ENCODE measurements around the gene COG5. TPM values are rescaled to one million over a fixed set of nuclear protein-coding genes. Genes with fewer than 3 reads are reported as not detected.

Gene COG5
- total and polyA plus RNA-seq, 9 of the 15 experiments (the other 6 are each of a cell fraction or from before 2014, with no cell fraction given), result 15.3 to 75.1 (median 56.4) TPM

DNA sequence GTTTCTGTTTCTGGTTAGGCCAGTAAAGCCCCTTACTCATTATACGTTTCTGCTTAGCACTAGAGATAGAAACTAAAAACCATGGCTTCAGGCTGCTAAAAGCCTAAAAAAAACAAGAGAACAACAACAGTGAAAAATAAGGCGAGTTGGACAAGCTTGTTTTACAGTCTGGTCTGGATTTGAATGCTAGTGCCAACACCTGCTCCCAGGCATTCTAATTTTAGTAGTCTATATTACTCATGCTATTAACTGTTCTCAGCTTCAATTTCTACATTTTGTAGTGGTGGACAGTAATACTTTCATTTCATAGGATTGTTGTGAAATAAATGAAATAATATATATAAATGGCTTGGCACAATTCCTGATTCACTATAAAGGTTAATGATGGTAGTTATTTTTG, 286.4 kb downstream of the COG5 start:
- H3K36me3 ChIP-seq (ENCODE audit: control insufficient read depth, insufficient read depth, low read length), result no peaks in the 10 kb centered on the region; the same call in 2 of the 3 replicates
- in situ Hi-C loops (cut with MboI) (no loop called here), intact Hi-C loops (cut with micrococcal nuclease) (no loop called here)
- H3K4me3 ChIP-seq, result no peak overlapping the region
- FAIRE-seq (no peak), ATAC-seq (no peak), DNase-seq (ENCODE audit: extremely low read depth in 1 of 4, low spot score in 3 of 4) (no peak)
- no peak overlapping the region for H3K4me2 ChIP-seq (ENCODE audit: insufficient read depth, low read length)
- no peak overlapping the region for H2AFZ ChIP-seq (ENCODE audit: low read depth, low read length)
- H3K27ac ChIP-seq (ENCODE audit: extremely low read depth, low read depth, low read length), result no peak overlapping the region
- H3K9ac ChIP-seq (ENCODE audit: insufficient read depth in 1 of 2, low read depth in 2 of 2, low read length in 2 of 2), result no peak overlapping the region
- H3K4me1 ChIP-seq (replicated peaks in 1 of 2; ENCODE audit: control insufficient read depth in 2 of 2, insufficient read depth in 2 of 2, low read length in 2 of 2), result no peaks in the 10 kb centered on the region; a peak in 1 of 5 replicates
- no peaks in the 10 kb centered on the region for H3K79me2 ChIP-seq (ENCODE audit: control insufficient read depth, insufficient read depth, low read length)
- H3K9me1 ChIP-seq (ENCODE audit: control insufficient read depth, insufficient read depth, low read length), result no peaks in the 10 kb centered on the region
- no peaks in the 10 kb centered on the region for H4K20me1 ChIP-seq (replicated peaks; ENCODE audit: control insufficient read depth, insufficient read depth, low read length)
- no peaks in the 10 kb centered on the region for H3K9me3 ChIP-seq (replicated peaks; ENCODE audit: control insufficient read depth, insufficient read depth, low read depth, low read length)
- BruUV-seq (replicated peaks), result no TSS peak
- 70% methylated on average over 2 of the region's 2 CpGs for WGBS (ENCODE audit: insufficient coverage, low coverage, missing lambda C conversion rate)
- ChIA-PET POLR2A (interaction anchor here (1.0 to 1.4 kb wide), 3 partner anchors 10 to 17 kb away, joined by 3 to 6 read pairs (median 4); no protein-coding TSS in a partner anchor), CTCF (ENCODE audit: low intra/inter-chr PET ratio) (no interaction called here)
- H3K27me3 ChIP-seq (ENCODE audit: control insufficient read depth in 2 of 2, insufficient read depth in 2 of 2, low read length in 2 of 2), result no peaks in the 10 kb centered on the region
- TF ChIP-seq HMGN3 (IDR thresholded peaks at IDR 0.05; ENCODE audit: borderline replicate concordance, extremely low read depth, insufficient read length, low read depth, low read length), result no peak
- TF ChIP-seq ARHGAP35 (IDR thresholded peaks at IDR 0.05; ENCODE audit: partially characterized antibody), result no peak
- no peak for TF ChIP-seq CBX8 (IDR thresholded peaks at IDR 0.05; ENCODE audit: borderline replicate concordance, extremely low read depth, low read depth, low read length, poor library complexity, severe bottlenecking)
- TF ChIP-seq RCOR1 (IDR thresholded peaks at IDR 0.05; ENCODE audit: borderline replicate concordance in 1 of 2, low read depth in 2 of 2, low read length in 2 of 2), result no peak
- TF ChIP-seq POLR2G (IDR thresholded peaks at IDR 0.05; ENCODE audit: low read depth, low read length), result no peak
- no peak for TF ChIP-seq ZNF140 (CRISPR knock-in tag; IDR thresholded peaks at IDR 0.05)
- no peak for TF ChIP-seq IRF2 (CRISPR knock-in tag; IDR thresholded peaks at IDR 0.05)
- TF ChIP-seq, protein P1, sequence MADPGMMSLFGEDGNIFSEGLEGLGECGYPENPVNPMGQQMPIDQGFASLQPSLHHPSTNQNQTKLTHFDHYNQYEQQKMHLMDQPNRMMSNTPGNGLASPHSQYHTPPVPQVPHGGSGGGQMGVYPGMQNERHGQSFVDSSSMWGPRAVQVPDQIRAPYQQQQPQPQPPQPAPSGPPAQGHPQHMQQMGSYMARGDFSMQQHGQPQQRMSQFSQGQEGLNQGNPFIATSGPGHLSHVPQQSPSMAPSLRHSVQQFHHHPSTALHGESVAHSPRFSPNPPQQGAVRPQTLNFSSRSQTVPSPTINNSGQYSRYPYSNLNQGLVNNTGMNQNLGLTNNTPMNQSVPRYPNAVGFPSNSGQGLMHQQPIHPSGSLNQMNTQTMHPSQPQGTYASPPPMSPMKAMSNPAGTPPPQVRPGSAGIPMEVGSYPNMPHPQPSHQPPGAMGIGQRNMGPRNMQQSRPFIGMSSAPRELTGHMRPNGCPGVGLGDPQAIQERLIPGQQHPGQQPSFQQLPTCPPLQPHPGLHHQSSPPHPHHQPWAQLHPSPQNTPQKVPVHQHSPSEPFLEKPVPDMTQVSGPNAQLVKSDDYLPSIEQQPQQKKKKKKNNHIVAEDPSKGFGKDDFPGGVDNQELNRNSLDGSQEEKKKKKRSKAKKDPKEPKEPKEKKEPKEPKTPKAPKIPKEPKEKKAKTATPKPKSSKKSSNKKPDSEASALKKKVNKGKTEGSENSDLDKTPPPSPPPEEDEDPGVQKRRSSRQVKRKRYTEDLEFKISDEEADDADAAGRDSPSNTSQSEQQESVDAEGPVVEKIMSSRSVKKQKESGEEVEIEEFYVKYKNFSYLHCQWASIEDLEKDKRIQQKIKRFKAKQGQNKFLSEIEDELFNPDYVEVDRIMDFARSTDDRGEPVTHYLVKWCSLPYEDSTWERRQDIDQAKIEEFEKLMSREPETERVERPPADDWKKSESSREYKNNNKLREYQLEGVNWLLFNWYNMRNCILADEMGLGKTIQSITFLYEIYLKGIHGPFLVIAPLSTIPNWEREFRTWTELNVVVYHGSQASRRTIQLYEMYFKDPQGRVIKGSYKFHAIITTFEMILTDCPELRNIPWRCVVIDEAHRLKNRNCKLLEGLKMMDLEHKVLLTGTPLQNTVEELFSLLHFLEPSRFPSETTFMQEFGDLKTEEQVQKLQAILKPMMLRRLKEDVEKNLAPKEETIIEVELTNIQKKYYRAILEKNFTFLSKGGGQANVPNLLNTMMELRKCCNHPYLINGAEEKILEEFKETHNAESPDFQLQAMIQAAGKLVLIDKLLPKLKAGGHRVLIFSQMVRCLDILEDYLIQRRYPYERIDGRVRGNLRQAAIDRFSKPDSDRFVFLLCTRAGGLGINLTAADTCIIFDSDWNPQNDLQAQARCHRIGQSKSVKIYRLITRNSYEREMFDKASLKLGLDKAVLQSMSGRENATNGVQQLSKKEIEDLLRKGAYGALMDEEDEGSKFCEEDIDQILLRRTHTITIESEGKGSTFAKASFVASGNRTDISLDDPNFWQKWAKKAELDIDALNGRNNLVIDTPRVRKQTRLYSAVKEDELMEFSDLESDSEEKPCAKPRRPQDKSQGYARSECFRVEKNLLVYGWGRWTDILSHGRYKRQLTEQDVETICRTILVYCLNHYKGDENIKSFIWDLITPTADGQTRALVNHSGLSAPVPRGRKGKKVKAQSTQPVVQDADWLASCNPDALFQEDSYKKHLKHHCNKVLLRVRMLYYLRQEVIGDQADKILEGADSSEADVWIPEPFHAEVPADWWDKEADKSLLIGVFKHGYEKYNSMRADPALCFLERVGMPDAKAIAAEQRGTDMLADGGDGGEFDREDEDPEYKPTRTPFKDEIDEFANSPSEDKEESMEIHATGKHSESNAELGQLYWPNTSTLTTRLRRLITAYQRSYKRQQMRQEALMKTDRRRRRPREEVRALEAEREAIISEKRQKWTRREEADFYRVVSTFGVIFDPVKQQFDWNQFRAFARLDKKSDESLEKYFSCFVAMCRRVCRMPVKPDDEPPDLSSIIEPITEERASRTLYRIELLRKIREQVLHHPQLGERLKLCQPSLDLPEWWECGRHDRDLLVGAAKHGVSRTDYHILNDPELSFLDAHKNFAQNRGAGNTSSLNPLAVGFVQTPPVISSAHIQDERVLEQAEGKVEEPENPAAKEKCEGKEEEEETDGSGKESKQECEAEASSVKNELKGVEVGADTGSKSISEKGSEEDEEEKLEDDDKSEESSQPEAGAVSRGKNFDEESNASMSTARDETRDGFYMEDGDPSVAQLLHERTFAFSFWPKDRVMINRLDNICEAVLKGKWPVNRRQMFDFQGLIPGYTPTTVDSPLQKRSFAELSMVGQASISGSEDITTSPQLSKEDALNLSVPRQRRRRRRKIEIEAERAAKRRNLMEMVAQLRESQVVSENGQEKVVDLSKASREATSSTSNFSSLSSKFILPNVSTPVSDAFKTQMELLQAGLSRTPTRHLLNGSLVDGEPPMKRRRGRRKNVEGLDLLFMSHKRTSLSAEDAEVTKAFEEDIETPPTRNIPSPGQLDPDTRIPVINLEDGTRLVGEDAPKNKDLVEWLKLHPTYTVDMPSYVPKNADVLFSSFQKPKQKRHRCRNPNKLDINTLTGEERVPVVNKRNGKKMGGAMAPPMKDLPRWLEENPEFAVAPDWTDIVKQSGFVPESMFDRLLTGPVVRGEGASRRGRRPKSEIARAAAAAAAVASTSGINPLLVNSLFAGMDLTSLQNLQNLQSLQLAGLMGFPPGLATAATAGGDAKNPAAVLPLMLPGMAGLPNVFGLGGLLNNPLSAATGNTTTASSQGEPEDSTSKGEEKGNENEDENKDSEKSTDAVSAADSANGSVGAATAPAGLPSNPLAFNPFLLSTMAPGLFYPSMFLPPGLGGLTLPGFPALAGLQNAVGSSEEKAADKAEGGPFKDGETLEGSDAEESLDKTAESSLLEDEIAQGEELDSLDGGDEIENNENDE (IDR thresholded peaks at IDR 0.05; ENCODE audit: low read depth, low read length), result no peak
- no peak for TF ChIP-seq STAT5A (IDR thresholded peaks at IDR 0.05; ENCODE audit: borderline replicate concordance, low read length)
- TF ChIP-seq SNRNP70 (optimal IDR thresholded peaks at IDR 0.05; ENCODE audit: low read depth, low read length), result no peak
